DMS 273 (cell line): Measurements from ENCODE around the gene FPR3.
"Not testable (repeated sequence)": the region's sequence is repeated elsewhere in the genome, so short reads cannot be mapped to it uniquely, and the experiment has no call there.

Experiments
- DNase-seq: peaks from one replicate; lab custom pipeline; 2025; ENCODE audit not compliant: unreplicated experiment; lab: John Stamatoyannopoulos, UW

FPR3 gene

GRCh38 chr19:51794885-51795490 lies at the start of gene FPR3:
Gene FPR3 (plus strand): TSS chr19:51795157. CDS start chr19:51823749, 28,592 bp downstream.
- DNase-seq, result no peak

- no peak for DNase-seq
These were observed 48.2 kb upstream of the FPR3 start for GRCh38 chr19:51746731-51747130.

GRCh38 chr19:51749979-51750378 lies 45.0 kb upstream of the FPR3 start:
- DNase-seq, result no peak

DNA sequence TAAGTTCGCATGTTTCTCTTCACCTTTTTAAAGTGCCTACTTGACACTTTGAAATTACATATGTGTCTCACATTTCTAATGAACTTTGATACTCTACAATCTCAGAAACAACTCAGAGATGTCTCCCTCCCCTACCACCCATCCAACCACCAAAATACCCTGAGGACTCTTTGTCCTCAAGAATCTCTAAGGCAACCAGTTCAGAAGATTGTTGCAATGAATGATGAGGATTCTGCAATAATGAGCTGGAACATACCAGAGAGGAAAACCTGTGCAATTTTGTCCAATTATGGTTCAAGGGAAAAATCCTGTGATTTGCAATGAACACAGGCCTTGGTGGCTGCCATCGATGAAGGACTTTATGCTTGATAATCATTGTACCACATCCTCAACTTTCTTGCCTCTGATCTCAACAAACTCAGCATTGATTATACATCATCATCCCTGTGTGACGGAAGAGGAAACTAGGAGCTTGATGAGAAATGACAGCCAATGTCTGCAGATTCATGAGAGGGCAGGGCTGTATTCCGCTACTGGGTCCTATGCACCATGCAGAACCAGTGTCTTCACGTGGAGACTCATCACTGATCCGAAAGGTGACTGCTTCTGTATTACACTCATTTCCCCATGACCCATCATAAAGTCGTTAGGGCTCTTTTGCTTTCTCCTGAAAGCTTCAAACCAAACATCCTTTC lies 44.4 kb upstream of the FPR3 start:
- DNase-seq, result no peak

DNA sequence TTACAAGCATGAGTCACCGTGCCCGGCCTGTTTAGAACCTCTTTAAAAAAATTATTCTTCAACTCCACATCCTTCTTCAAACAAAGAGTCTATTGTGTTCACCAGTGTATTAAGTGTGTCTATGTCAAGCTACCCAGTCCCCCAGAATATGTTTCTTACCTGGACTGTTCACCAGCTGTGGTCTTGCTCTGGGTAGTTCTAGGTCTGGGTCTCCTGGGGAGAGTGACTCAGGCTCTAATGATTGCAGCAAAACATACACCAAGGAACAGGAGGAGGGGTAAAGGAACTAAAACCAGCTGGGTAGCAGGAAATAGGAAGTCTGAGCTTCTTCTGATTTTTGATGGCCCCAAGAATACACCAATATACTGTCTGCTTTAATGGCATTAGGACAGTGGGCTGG lies 43.3 kb upstream of the FPR3 start, which contains the start of gene FPR1:
Gene FPR1 (minus strand): TSS at position 224 of the 400 bp plus-strand sequence. CDS start 4,884 bp downstream, outside the sequence.
- DNase-seq, result no peak

DNA sequence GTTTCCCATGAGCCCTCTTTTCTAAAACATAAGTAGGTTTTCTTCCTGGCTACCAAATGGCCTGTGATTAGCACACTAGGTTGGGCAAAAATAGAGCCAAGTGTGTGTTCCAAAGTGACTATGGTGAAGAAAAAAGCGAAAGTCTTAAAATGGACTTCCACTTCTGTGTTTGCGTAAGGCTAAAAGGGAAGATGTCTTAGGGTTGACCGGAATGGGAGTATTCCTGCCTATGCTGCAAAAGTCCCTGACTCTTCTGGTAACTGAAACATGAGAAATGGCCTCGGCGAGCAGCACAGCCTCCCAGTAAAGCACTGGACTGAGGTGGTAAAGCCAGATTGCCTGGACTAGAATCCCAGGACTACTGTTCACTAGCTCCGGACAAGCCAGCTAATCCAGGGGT lies 40.8 kb upstream of the FPR3 start:
- no peak for DNase-seq

DNA sequence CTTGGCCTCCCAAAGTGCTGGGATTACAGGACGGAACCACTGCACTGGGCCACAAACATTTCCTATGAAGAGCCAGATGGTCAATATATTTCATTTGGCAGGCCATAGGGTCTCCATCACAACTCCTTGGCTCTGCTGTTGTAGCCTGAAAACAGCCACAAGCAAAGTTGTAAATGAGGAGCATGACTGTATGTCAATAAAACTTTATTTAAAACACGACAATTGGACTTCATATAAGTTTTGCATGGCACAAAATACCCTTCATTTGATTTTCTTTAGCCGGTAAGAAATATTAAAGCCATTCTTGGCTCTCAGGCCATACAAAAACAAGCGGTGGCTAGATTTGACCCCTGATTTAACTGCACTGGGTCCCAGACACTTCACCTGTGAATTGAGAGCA lies 40.2 kb upstream of the FPR3 start:
- DNase-seq, result no peak

GRCh38 chr19:51755571-51755970 lies 39.4 kb upstream of the FPR3 start:
- no peak for DNase-seq

DNA sequence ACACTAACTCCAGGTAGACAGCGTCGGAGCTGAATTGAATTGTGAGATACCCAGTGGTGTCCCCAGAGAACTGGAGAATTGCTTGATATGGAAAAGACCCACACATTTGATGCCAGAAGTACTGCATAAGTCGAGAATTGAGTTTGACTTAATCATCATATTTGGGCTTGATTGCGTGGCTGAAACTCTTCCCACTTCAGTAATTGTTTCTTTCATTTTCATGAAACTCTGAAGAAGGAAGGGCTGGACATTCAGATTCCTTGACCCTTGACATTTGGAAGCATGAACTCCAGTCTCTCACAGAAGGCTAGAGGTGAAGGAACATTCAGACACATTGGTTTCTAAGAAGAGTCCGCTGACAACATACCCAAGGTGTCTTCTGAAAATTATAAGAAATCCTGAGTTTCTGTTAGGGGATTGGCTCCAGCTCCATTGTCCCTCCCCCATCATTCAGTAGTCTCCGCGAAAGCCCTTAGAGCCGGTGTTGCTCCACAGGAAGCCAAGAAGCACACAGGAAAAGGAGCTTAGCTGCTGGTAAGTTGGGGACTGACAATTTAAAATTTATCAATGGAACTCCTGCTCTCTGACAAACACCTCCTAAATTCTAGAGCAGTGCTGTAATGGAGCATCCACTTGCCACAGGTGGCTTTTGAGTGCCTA lies 34.1 kb upstream of the FPR3 start, which contains the start of gene FPR2:
Gene FPR2 (plus strand): TSS at position 484 of the 660 bp plus-strand sequence. CDS start 7,479 bp downstream, outside the sequence.
- DNase-seq, result no peak

DNA sequence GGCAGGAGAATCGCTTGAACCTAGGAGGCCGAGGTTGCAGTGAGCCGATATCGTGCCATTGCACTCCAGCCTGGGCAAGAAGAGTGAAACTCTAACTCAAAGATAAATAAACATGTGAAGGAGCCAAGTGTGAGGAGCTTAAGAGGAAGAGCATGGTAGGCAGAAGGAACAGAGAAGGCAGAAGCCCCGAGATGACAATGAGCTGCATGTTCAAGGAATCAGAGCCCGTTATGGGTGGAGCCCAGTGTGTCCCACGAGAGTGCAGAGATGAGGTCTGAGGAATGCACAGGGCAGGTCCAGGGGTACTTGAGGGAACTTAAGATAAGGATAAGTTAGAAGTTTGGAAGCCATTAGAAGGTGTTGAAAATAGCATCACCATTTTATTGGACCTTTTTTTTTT lies 33.3 kb upstream of the FPR3 start:
- no peak for DNase-seq

- DNase-seq, result no peak
These were observed 29.9 kb upstream of the FPR3 start for GRCh38 chr19:51765086-51765485.

DNA sequence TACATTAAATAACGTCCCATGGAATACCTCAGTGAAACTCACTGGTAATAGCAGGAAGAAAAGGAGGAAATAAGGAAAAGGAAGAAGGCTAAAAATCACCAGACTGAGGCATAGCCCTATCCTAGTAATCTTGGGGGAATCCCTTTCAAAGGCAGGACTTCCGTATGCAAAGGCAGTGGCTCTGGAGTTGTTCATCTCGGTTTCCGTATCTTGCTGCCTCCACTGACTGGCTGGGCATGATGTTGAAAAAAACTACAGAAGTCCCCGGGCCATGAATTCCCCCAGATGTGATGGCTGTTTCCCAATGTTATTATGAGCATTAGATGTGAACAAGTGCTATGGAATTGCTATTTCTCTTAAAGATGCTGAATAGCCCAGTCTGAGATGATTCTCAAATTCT lies 28.5 kb upstream of the FPR3 start:
- no peak for DNase-seq

DNA sequence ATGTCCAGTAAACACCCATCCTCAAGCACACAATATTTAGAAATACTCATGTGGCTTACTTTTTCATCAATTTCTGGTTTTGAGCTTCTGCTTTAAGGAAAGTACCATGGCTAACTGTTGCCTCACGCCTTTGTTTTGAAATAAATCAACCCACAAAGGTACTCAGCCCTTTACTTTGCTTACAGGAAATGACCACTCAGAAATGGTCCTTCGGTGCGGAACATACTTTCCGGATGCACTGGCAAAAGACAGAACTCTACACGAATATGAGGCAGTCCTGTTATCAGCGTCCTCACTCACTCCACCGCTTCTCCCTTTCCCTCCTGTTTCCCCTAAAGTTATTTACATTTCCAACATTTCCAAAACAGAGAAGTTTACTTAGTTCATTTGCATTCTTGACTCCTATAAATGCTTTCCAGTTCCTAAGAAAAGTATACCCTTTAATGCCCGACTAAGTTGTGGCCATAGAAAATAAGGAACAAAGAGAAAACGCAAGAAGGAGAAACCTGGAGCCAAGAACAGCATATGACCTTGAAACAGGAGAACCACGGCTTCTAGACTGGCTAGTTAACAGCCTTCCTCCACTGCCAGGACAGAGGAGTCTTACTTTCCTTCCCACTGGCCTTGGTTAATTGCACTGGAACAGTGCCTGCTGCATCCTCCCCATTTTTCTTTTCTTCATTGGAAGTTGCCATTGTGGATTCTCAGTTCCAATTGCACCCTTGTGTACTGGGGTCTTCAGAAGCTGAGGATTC lies 23.4 kb upstream of the FPR3 start:
- DNase-seq, result no peak

- DNase-seq, result no peak
These were observed 22.0 kb upstream of the FPR3 start for GRCh38 chr19:51772977-51773376.

DNA sequence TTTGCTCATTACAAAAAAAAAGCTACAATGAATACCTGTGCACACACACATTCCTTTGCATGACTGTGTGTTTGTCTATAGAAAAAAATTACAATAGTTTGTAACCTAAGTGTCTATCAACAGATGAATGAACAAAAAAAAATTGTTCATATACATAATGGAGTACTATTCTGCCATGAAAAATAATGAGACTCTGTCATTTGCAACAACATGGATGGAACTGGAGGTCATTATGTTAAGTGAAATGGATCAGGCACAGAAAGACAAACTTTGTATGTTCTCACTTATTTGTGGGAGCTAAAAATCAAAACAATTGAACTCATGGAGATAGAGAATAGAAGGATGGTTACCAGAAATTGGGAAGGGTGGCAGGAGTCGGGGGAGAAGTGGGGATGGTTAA lies 18.4 kb upstream of the FPR3 start:
- DNase-seq, result not testable (repeated sequence)

GRCh38 chr19:51777570-51778462 lies 17.1 kb upstream of the FPR3 start:
- DNase-seq, result peak; percentile 78

DNA sequence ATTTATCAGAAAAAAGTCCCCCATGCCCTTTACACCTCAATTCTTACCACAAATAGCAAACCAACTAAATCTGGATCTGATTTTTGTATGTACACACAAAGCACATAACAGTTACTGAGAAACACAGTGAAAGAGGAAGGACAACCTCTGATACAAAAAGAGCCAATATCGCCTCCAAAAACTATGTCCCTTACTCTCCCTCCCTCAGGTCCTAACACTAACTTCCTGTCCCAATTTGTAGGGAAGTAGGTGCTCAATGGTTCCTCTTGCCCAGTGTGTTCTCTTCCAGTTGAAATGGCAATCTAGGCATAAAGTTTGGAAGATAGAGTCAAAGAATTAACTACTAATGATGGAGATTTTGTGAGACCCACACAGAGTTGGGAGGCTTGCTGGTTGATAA lies 15.8 kb upstream of the FPR3 start:
- DNase-seq, result no peak

GRCh38 chr19:51779703-51780102 lies 15.3 kb upstream of the FPR3 start:
- DNase-seq, result no peak

- DNase-seq, result no peak
These were observed 14.7 kb upstream of the FPR3 start for GRCh38 chr19:51780270-51780669.

- no peak for DNase-seq
These were observed 13.0 kb upstream of the FPR3 start for GRCh38 chr19:51781999-51782398.
